ENCODE results near the gene TIE1.

GRCh38 chr1:43317817-43318471 is 17.2 kb downstream of the TIE1 start:
- TF ChIP-seq CTCF (IDR thresholded peaks at IDR 0.05) (no peak), POLR2A (IDR thresholded peaks at IDR 0.05) (no peak)
